H1 (cell line): ENCODE results near the gene HSPA4L. TPM values are rescaled to one million over a fixed set of nuclear protein-coding genes. Genes with fewer than 3 reads are reported as not detected.

Source experiments
- CTCF ChIA-PET: fragments of 300-600 bp; sonication (Branson Sonifier 250); formaldehyde crosslinking; loops from one replicate; lab custom pipeline; 2021; ENCODE audit not compliant: partially characterized antibody; lab: Charles Lee
- POLR2A ChIA-PET: fragments of 300-600 bp; sonication (Branson Sonifier 250); formaldehyde crosslinking; loops from one replicate; lab custom pipeline; 2021; ENCODE audit warnings: inconsistent platforms; ENCODE audit not compliant: partially characterized antibody; lab: Charles Lee
- DNase-seq, 2 experiments: peaks; one replicate each; pipeline versions ENCODE4 v3.0.0 to v3.0.0-alpha.2; 2010 to 2022; ENCODE audit warnings: low spot score in 2 of 2, low read depth in 1 of 2, mixed read lengths in 1 of 2
- FAIRE-seq: peaks from 2 replicates; lab custom pipeline; 2011; peaks lifted over from hg19 to GRCh38; lab: Jason Lieb, UNC
- H2AFZ ChIP-seq: 2 replicates; pipeline ENCODE4 v1.8.1; 2012; ENCODE audit warnings: low read length, inconsistent platforms
- H2AK5ac ChIP-seq: 2 replicates; pipeline ENCODE4 v1.6.1; 2013; ENCODE audit warnings: low read depth, low read length
- H2BK120ac ChIP-seq: replicated peaks from 2 replicates; pipeline ENCODE3; 2013; ENCODE audit warnings: low read depth, low read length, inconsistent platforms
- H2BK12ac ChIP-seq: 2 replicates; pipeline ENCODE4 v1.6.1; 2013; ENCODE audit warnings: low read depth, low read length
- H2BK15ac ChIP-seq: 2 replicates; pipeline ENCODE4 v1.6.1; 2013; ENCODE audit warnings: low read length
- H2BK20ac ChIP-seq: 2 replicates; pipeline ENCODE4 v1.6.1; 2013; ENCODE audit warnings: low read length
- H2BK5ac ChIP-seq: 2 replicates; pipeline ENCODE4 v1.6.1; 2013; ENCODE audit warnings: low read depth, low read length
- H3K14ac ChIP-seq: 2 replicates; pipeline ENCODE4 v1.6.1; 2013; ENCODE audit warnings: inconsistent platforms; ENCODE audit not compliant: insufficient read length
- H3K18ac ChIP-seq: 2 replicates; pipeline ENCODE4 v1.6.1; 2013; ENCODE audit warnings: low read length; ENCODE audit errors: extremely low read depth
- H3K23ac ChIP-seq: 2 replicates; pipeline ENCODE4 v1.6.1; 2013; ENCODE audit warnings: inconsistent platforms; ENCODE audit not compliant: insufficient read length
- H3K23me2 ChIP-seq: 2 replicates; pipeline ENCODE4 v1.6.1; 2013; ENCODE audit warnings: low read depth, low read length
- H3K27ac ChIP-seq: 2 replicates; pipeline ENCODE4 v1.6.1; 2011; ENCODE audit warnings: low read depth, low read length, inconsistent platforms
- H3K27me3 ChIP-seq, 4 experiments: replicated peaks in 1 of 4; 1 replicate in 1 of 4; 2 replicates in 3 of 4; pipeline versions ENCODE4 v1.6.1 to v1.8.1; 2011 to 2013; ENCODE audit warnings: low read length in 3 of 4, mild to moderate bottlenecking in 3 of 4, inconsistent platforms in 2 of 4, mixed read lengths in 2 of 4, moderate library complexity in 1 of 4; ENCODE audit not compliant: control insufficient read depth in 3 of 4, insufficient read depth in 3 of 4; ENCODE audit errors: extremely low read depth in 1 of 4
- H3K36me3 ChIP-seq, 4 experiments: 2 replicates each; pipeline versions ENCODE4 v1.6.1 to v1.8.1; 2011 to 2013; ENCODE audit warnings: mild to moderate bottlenecking in 4 of 4, low read length in 3 of 4, moderate library complexity in 2 of 4, control low read depth in 1 of 4, inconsistent platforms in 1 of 4; ENCODE audit not compliant: insufficient read depth in 4 of 4, control insufficient read depth in 2 of 4
- H3K4ac ChIP-seq: replicated peaks from 2 replicates; pipeline ENCODE3; 2013; ENCODE audit warnings: low read length, low read depth, mixed read lengths, inconsistent platforms; ENCODE audit not compliant: insufficient read length
- H3K4me1 ChIP-seq, 4 experiments: replicated peaks in 1 of 4; 1 replicate in 1 of 4; 2 replicates in 3 of 4; pipeline versions ENCODE4 v1.6.1 to v1.8.1; 2011 to 2013; ENCODE audit warnings: low read length in 3 of 4, inconsistent platforms in 2 of 4, mixed read lengths in 1 of 4; ENCODE audit not compliant: insufficient read depth in 4 of 4, control insufficient read depth in 3 of 4
- H3K4me2 ChIP-seq, 2 experiments: 2 replicates each; pipeline versions ENCODE4 v1.6.1 to v1.8.1; 2011 to 2013; ENCODE audit warnings: low read depth in 2 of 2, low read length in 2 of 2, control low read depth in 1 of 2, inconsistent platforms in 1 of 2, mild to moderate bottlenecking in 1 of 2; ENCODE audit not compliant: insufficient read depth in 1 of 2
- H3K4me3 ChIP-seq, 4 experiments: fragments of 200-600, 300-600 bp in 1 of 4; sonication (generic), shearing (Covaris generic), sonication (Bioruptor Twin) in 1 of 4; 2 replicates each; pipeline versions ENCODE4 v1.5.1 to v1.8.1; 2011 to 2016; ENCODE audit warnings: low read length in 4 of 4, low read depth in 3 of 4, control low read depth in 2 of 4, inconsistent platforms in 2 of 4, mild to moderate bottlenecking in 2 of 4, mixed read lengths in 1 of 4, moderate library complexity in 1 of 4; ENCODE audit not compliant: insufficient read depth in 2 of 4; ENCODE audit errors: extremely low read depth in 1 of 4
- H3K56ac ChIP-seq: replicated peaks from 2 replicates; pipeline ENCODE3; 2013; ENCODE audit warnings: low read depth, mild to moderate bottlenecking, mixed read lengths, low read length, inconsistent platforms; ENCODE audit not compliant: insufficient read length
- H3K79me1 ChIP-seq: 2 replicates; pipeline ENCODE4 v1.6.1; 2013; ENCODE audit warnings: low read depth, low read length, control low read depth
- H3K79me2 ChIP-seq, 2 experiments: 2 replicates each; pipeline versions ENCODE4 v1.6.1 to v1.8.1; 2012 to 2013; ENCODE audit warnings: low read length in 2 of 2, mild to moderate bottlenecking in 2 of 2, inconsistent platforms in 1 of 2; ENCODE audit not compliant: insufficient read depth in 2 of 2, control insufficient read depth in 1 of 2
- H3K9ac ChIP-seq, 4 experiments: replicated peaks in 1 of 4; 1 replicate in 1 of 4; 2 replicates in 3 of 4; pipeline versions ENCODE4 v1.6.1 to v1.8.1; 2011 to 2013; ENCODE audit warnings: low read depth in 3 of 4, low read length in 3 of 4, control low read depth in 2 of 4, mild to moderate bottlenecking in 2 of 4, moderate library complexity in 2 of 4, inconsistent platforms in 1 of 4; ENCODE audit errors: extremely low read depth in 1 of 4
- H3K9me3 ChIP-seq, 2 experiments: 2 replicates each; pipeline versions ENCODE4 v1.6.1 to v1.8.1; 2012 to 2013; ENCODE audit warnings: mild to moderate bottlenecking in 2 of 2, moderate library complexity in 2 of 2, control low read depth in 1 of 2, inconsistent platforms in 1 of 2, low read depth in 1 of 2, low read length in 1 of 2, mixed read lengths in 1 of 2; ENCODE audit not compliant: insufficient read depth in 2 of 2
- H4K20me1 ChIP-seq, 2 experiments: replicated peaks in 1 of 2; 2 replicates each; pipeline versions ENCODE3 to v1.8.1; 2011 to 2013; ENCODE audit warnings: inconsistent platforms in 2 of 2, low read length in 2 of 2, mild to moderate bottlenecking in 1 of 2; ENCODE audit not compliant: insufficient read depth in 2 of 2, control insufficient read depth in 1 of 2
- H4K5ac ChIP-seq: 2 replicates; pipeline ENCODE4 v1.6.1; 2013; ENCODE audit warnings: low read length, low read depth, mixed read lengths, inconsistent platforms; ENCODE audit not compliant: insufficient read length
- H4K8ac ChIP-seq: 2 replicates; pipeline ENCODE4 v1.8.0; 2013; ENCODE audit warnings: mild to moderate bottlenecking, moderate library complexity, low read length, inconsistent platforms; ENCODE audit not compliant: insufficient read depth; ENCODE audit errors: extremely low read depth
- H4K91ac ChIP-seq: replicated peaks from 2 replicates; pipeline ENCODE3; 2013; ENCODE audit warnings: low read length, mixed read lengths, inconsistent platforms; ENCODE audit not compliant: insufficient read length
- CREB1 ChIP-seq: IDR thresholded peaks from 2 replicates; pipeline ENCODE4 v1.6.1; 2012; ENCODE audit warnings: inconsistent platforms
- JUN ChIP-seq: IDR thresholded peaks from 2 replicates; pipeline ENCODE4 v1.6.1; 2011; ENCODE audit warnings: low read depth, mild to moderate bottlenecking, improper control_type of control experiment, low read length
- SIX5 ChIP-seq: IDR thresholded peaks from 2 replicates; pipeline ENCODE4 v1.6.1; 2011; ENCODE audit warnings: mild to moderate bottlenecking, low read depth, low read length
- SUZ12 ChIP-seq: fragments of 200-600 bp; sonication (generic); IDR thresholded peaks from 2 replicates; pipeline ENCODE4 v1.6.1; 2012; ENCODE audit warnings: mild to moderate bottlenecking, inconsistent platforms, low read length, moderate library complexity, mixed read lengths
- TCF12 ChIP-seq: IDR thresholded peaks from 2 replicates; pipeline ENCODE4 v1.6.1; 2011; ENCODE audit warnings: low read depth, mild to moderate bottlenecking, low read length
- WGBS, 2 experiments: shearing (Covaris generic) in 1 of 2; methylation state at CpG; one replicate each; pipeline versions ENCODE4 v1.1.6 to v1.1.7; 2013 to 2015; ENCODE audit warnings: low lambda C conversion rate in 2 of 2, mixed read lengths in 2 of 2, inconsistent platforms in 1 of 2, low coverage in 1 of 2, missing lambda C conversion rate in 1 of 2; ENCODE audit not compliant: insufficient replicate concordance in 2 of 2, insufficient coverage in 1 of 2, insufficient read length in 1 of 2; ENCODE audit errors: extremely low coverage in 1 of 2, missing lambda C conversion rate in 1 of 2; 5-methylcytosine and 5-hydroxymethylcytosine counted together
- polyA plus RNA-seq, 7 experiments: library from polyadenylated mRNA; depleted of rRNA in 3 of 7; stranded (reverse) in 5 of 7; unstranded in 2 of 7; fragments of >200 nt in 5 of 7; fragments of 200-250 nt in 2 of 7; gene quantifications; 1 replicate in 5 of 7; 2 replicates in 1 of 7; 4 replicates in 1 of 7; pipeline versions ENCODE4 v1.2.1 to v1.2.3, GENCODE V29; 2011 to 2013; ENCODE audit warnings: missing spikeins in 2 of 7, mixed read lengths in 2 of 7
- total RNA-seq: library from RNA; stranded (reverse); fragmentation: NEBNext Ultra II Directional; extraction: Animal tissue kit (Norgen Biotek cat#: 25700); gene quantifications from 2 replicates; pipeline ENCODE4 v1.2.1, GENCODE V29; 2021

Gene HSPA4L
- total and polyA plus RNA-seq, 2 of the 8 experiments (the other 6 are each of a cell fraction or from before 2014, with no cell fraction given) = 0.65 to 4.7 TPM

GRCh38 chr4:127810551-127810950, 28.4 kb downstream of the HSPA4L start:
- 100% methylated on average over 3 of the region's 3 CpGs; no CpG with 5 or more reads in 1 of the 2 experiments for WGBS, 2 experiments
- FAIRE-seq = no peak
- H4K8ac ChIP-seq = no peak overlapping the region; the same call in 1 of the 2 replicates

More at GRCh38 chr4:127810551-127810950, 28.4 kb downstream of the HSPA4L start:
- Histone ChIP-seq H3K9ac (no peak overlapping the region), H3K4ac (no peak overlapping the region), H3K14ac (no peak overlapping the region), H2AFZ (no peak overlapping the region), H2BK120ac (no peak overlapping the region), H3K79me2 (no peaks in the 10 kb centered on the region), H2AK5ac (no peak overlapping the region), H3K27me3 (no peaks in the 10 kb centered on the region), H3K79me1 (no peaks in the 10 kb centered on the region), H3K27ac (no peak overlapping the region; the same call in 1 of the 2 replicates), H3K23ac (no peak overlapping the region), H3K18ac (no peak overlapping the region), H2BK15ac (peak overlapping the region; percentile 53; the same call in 1 of the 2 replicates), H2BK20ac (no peak overlapping the region), H3K4me2 (no peak overlapping the region), H3K56ac (no peak overlapping the region), H2BK5ac (no peak overlapping the region), H3K9me3 (no peaks in the 10 kb centered on the region), H2BK12ac (no peak overlapping the region), H4K91ac (no peak overlapping the region), H4K20me1 (no peaks in the 10 kb centered on the region), H3K23me2 (no peaks in the 10 kb centered on the region), H3K4me3 (no peak overlapping the region), H4K5ac (no peak overlapping the region), H3K4me1 (no peaks in the 10 kb centered on the region), H3K36me3 (no peaks in the 10 kb centered on the region)
- CTCF ChIA-PET = interaction anchor here (1.5 kb wide), 1 partner anchor 223 kb away, joined by 3 read pairs; no protein-coding TSS in a partner anchor
- TF ChIP-seq SUZ12 (no peak), CREB1 (no peak), SIX5 (no peak), TCF12 (no peak), JUN (no peak)
- POLR2A ChIA-PET = no interaction called here
- DNase-seq = no peak
